ENCODE measurements around the gene DIAPH1.

DNA sequence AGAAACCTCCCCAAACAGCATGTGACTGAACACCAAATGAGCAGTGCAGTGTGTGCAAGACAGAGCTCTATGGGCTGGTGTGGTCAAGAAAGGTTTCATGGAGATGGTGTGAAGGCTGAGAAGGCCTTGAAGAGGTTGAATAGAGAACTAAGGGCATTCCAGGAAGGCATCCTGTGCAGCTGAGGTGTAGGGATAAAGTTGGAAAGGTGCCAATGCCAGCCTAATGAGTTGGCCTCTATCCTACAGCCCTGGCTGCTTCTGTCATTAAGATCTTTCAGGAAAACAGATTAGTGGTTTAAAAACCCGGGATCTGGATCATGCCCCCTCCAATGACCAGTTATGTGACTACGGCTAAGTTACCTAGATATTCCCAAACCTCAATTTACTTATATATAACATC, 13.8 kb upstream of the DIAPH1 start:
- TF ChIP-seq, protein P1, sequence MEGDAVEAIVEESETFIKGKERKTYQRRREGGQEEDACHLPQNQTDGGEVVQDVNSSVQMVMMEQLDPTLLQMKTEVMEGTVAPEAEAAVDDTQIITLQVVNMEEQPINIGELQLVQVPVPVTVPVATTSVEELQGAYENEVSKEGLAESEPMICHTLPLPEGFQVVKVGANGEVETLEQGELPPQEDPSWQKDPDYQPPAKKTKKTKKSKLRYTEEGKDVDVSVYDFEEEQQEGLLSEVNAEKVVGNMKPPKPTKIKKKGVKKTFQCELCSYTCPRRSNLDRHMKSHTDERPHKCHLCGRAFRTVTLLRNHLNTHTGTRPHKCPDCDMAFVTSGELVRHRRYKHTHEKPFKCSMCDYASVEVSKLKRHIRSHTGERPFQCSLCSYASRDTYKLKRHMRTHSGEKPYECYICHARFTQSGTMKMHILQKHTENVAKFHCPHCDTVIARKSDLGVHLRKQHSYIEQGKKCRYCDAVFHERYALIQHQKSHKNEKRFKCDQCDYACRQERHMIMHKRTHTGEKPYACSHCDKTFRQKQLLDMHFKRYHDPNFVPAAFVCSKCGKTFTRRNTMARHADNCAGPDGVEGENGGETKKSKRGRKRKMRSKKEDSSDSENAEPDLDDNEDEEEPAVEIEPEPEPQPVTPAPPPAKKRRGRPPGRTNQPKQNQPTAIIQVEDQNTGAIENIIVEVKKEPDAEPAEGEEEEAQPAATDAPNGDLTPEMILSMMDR (IDR thresholded peaks at IDR 0.05) = no peak
- no peak for TF ChIP-seq POLR2A (IDR thresholded peaks at IDR 0.05)
